Activated gamma-delta T cell treated with Interleukin-2 at 50 U/mL for 16 hours (primary cell): ENCODE results near the gene CLEC16A.

Experiments
- DNase-seq: peaks from one replicate; pipeline ENCODE4 v3.0.0-alpha.2; 2020

CLEC16A gene

GRCh38 chr16:11128211-11129141 is 184.1 kb downstream of the CLEC16A start:
- no peak for DNase-seq

GRCh38 chr16:11129378-11129781 is 185.0 kb downstream of the CLEC16A start:
- DNase-seq: no peak

GRCh38 chr16:11130978-11131665 is 186.8 kb downstream of the CLEC16A start:
- DNase-seq: no peak

- no peak for DNase-seq
Measured at GRCh38 chr16:11131706-11132105, 187.3 kb downstream of the CLEC16A start.

GRCh38 chr16:11133344-11133943 is 189.1 kb downstream of the CLEC16A start:
- DNase-seq: no peak

GRCh38 chr16:11134722-11135463 is 190.5 kb downstream of the CLEC16A start:
- no peak for DNase-seq

- no peak for DNase-seq
Measured at GRCh38 chr16:11135464-11135973, 191.2 kb downstream of the CLEC16A start.

GRCh38 chr16:11136600-11136999 is 192.2 kb downstream of the CLEC16A start:
- no peak for DNase-seq

- no peak for DNase-seq
Measured at GRCh38 chr16:11138022-11138768, 193.8 kb downstream of the CLEC16A start.

GRCh38 chr16:11138769-11139325 is 194.5 kb downstream of the CLEC16A start:
- no peak for DNase-seq

- DNase-seq: no peak
Measured at GRCh38 chr16:11139326-11140097, 195.1 kb downstream of the CLEC16A start.

GRCh38 chr16:11140098-11140375 is 195.7 kb downstream of the CLEC16A start:
- DNase-seq: peak; percentile 27

GRCh38 chr16:11140466-11140865 is 196.1 kb downstream of the CLEC16A start:
- DNase-seq: no peak

- no peak for DNase-seq
Measured at GRCh38 chr16:11140867-11141266, 196.5 kb downstream of the CLEC16A start.

- no peak for DNase-seq
Measured at GRCh38 chr16:11141409-11142260, 197.3 kb downstream of the CLEC16A start.

GRCh38 chr16:11142261-11142630 is 197.9 kb downstream of the CLEC16A start:
- no peak for DNase-seq

- no peak for DNase-seq
Measured at GRCh38 chr16:11142951-11143350, 198.6 kb downstream of the CLEC16A start.

GRCh38 chr16:11143372-11144035 is 199.1 kb downstream of the CLEC16A start:
- no peak for DNase-seq

GRCh38 chr16:11144122-11144521 is 199.8 kb downstream of the CLEC16A start:
- DNase-seq: no peak
